ENCODE results near the gene BCL11A.

The BCL11A gene

GRCh38 chr2:60517446-60517845, 36.0 kb downstream of the BCL11A start:
- no peak overlapping the region for H3K9ac ChIP-seq (ENCODE audit: low read length)
- H4K20me1 ChIP-seq (ENCODE audit: low read depth, low read length), result peaks cover 22% of the 10 kb centered on the region
- H3K36me3 ChIP-seq (ENCODE audit: low read length), result peaks cover 32% of the 10 kb centered on the region
- no peak overlapping the region for H2AFZ ChIP-seq (ENCODE audit: low read depth, low read length, severe bottlenecking)
- peaks cover 12% of the 10 kb centered on the region for H3F3A ChIP-seq (ENCODE audit: insufficient read depth)
- no peaks in the 10 kb centered on the region for H3K9me3 ChIP-seq (ENCODE audit: insufficient read depth, low read length)
- no peak overlapping the region for H3K27ac ChIP-seq (ENCODE audit: low read depth, low read length)
- H3K4me2 ChIP-seq (ENCODE audit: low read depth, low read length, poor library complexity, severe bottlenecking), result no peak overlapping the region
- H3K27me3 ChIP-seq (ENCODE audit: low read length), result no peaks in the 10 kb centered on the region
- H3K79me2 ChIP-seq (ENCODE audit: insufficient read depth, low read length), result peaks cover 100% of the 10 kb centered on the region
- no peak overlapping the region for H3K4me3 ChIP-seq (ENCODE audit: insufficient read depth, low read length, poor library complexity, severe bottlenecking)
- TF ChIP-seq, protein P1, sequence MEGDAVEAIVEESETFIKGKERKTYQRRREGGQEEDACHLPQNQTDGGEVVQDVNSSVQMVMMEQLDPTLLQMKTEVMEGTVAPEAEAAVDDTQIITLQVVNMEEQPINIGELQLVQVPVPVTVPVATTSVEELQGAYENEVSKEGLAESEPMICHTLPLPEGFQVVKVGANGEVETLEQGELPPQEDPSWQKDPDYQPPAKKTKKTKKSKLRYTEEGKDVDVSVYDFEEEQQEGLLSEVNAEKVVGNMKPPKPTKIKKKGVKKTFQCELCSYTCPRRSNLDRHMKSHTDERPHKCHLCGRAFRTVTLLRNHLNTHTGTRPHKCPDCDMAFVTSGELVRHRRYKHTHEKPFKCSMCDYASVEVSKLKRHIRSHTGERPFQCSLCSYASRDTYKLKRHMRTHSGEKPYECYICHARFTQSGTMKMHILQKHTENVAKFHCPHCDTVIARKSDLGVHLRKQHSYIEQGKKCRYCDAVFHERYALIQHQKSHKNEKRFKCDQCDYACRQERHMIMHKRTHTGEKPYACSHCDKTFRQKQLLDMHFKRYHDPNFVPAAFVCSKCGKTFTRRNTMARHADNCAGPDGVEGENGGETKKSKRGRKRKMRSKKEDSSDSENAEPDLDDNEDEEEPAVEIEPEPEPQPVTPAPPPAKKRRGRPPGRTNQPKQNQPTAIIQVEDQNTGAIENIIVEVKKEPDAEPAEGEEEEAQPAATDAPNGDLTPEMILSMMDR (IDR thresholded peaks at IDR 0.05; ENCODE audit: insufficient read depth, low read length, poor library complexity, severe bottlenecking), result no peak
- H3K9me2 ChIP-seq (replicated peaks; ENCODE audit: insufficient read depth, low read length), result no peaks in the 10 kb centered on the region

- Histone ChIP-seq H3K9ac (ENCODE audit: low read length) (no peak overlapping the region), H2AFZ (ENCODE audit: low read depth, low read length, severe bottlenecking) (no peak overlapping the region), H3K4me2 (ENCODE audit: low read depth, low read length, poor library complexity, severe bottlenecking) (no peak overlapping the region), H3K36me3 (ENCODE audit: low read length) (peaks cover 32% of the 10 kb centered on the region), H3K79me2 (ENCODE audit: insufficient read depth, low read length) (peaks cover 100% of the 10 kb centered on the region), H3K4me3 (ENCODE audit: insufficient read depth, low read length, poor library complexity, severe bottlenecking) (no peak overlapping the region), H3K27ac (ENCODE audit: low read depth, low read length) (no peak overlapping the region), H3K9me2 (replicated peaks; ENCODE audit: insufficient read depth, low read length) (no peaks in the 10 kb centered on the region), H4K20me1 (ENCODE audit: low read depth, low read length) (peaks cover 22% of the 10 kb centered on the region), H3K9me3 (ENCODE audit: insufficient read depth, low read length) (no peaks in the 10 kb centered on the region), H3F3A (ENCODE audit: insufficient read depth) (peaks cover 5% of the 10 kb centered on the region; the same call in 1 of the 2 replicates), H3K27me3 (ENCODE audit: low read length) (no peaks in the 10 kb centered on the region)
- TF ChIP-seq, protein P1 (IDR thresholded peaks at IDR 0.05; ENCODE audit: insufficient read depth, low read length, poor library complexity, severe bottlenecking), result no peak
- no peak for TF ChIP-seq EZH2phosphoT487 (conservative IDR thresholded peaks at IDR 0.05; ENCODE audit: low read length)
Measured at GRCh38 chr2:60516826-60517225, 36.6 kb downstream of the BCL11A start.

GRCh38 chr2:60516383-60516811, 37.1 kb downstream of the BCL11A start:
- no peaks in the 10 kb centered on the region for H3K9me2 ChIP-seq (replicated peaks; ENCODE audit: insufficient read depth, low read length)
- no peaks in the 10 kb centered on the region for H3K9me3 ChIP-seq (ENCODE audit: insufficient read depth, low read length)
- H2AFZ ChIP-seq (ENCODE audit: low read depth, low read length, severe bottlenecking), result no peak overlapping the region
- H3K4me2 ChIP-seq (ENCODE audit: low read depth, low read length, poor library complexity, severe bottlenecking), result no peak overlapping the region
- H3F3A ChIP-seq (ENCODE audit: insufficient read depth), result peaks cover 5% of the 10 kb centered on the region; the same call in 1 of the 2 replicates
- H3K27ac ChIP-seq (ENCODE audit: low read depth, low read length), result no peak overlapping the region
- H3K4me3 ChIP-seq (ENCODE audit: insufficient read depth, low read length, poor library complexity, severe bottlenecking), result no peak overlapping the region
- H3K9ac ChIP-seq (ENCODE audit: low read length), result no peak overlapping the region
- peaks cover 100% of the 10 kb centered on the region for H3K79me2 ChIP-seq (ENCODE audit: insufficient read depth, low read length)
- H3K36me3 ChIP-seq (ENCODE audit: low read length), result peaks cover 32% of the 10 kb centered on the region
- TF ChIP-seq, protein P1 (IDR thresholded peaks at IDR 0.05; ENCODE audit: insufficient read depth, low read length, poor library complexity, severe bottlenecking), result no peak
- TF ChIP-seq EZH2phosphoT487 (conservative IDR thresholded peaks at IDR 0.05; ENCODE audit: low read length), result no peak
- H4K20me1 ChIP-seq (ENCODE audit: low read depth, low read length), result peaks cover 22% of the 10 kb centered on the region
- H3K27me3 ChIP-seq (ENCODE audit: low read length), result no peaks in the 10 kb centered on the region

Data from SU-DHL-6 (cell line).